ENCODE measurements around the gene MT1F. TPM values are rescaled to one million over a fixed set of nuclear protein-coding genes. Genes with fewer than 3 reads are reported as not detected.
A peak's percentile ranks its signal among the peaks of the same experiment; 100 is the strongest.

MT1F gene
- total RNA-seq, 2 donors from 2014 or later: 3.4 TPM; not detected in 1

GRCh38 chr16:56615353-56615752 is 42.4 kb upstream of the MT1F start:
- no peak overlapping the region for H3K4me3 ChIP-seq (ENCODE audit: low read length)
- no peaks in the 10 kb centered on the region for H3K9me3 Mint-ChIP-seq
- no peak for TF ChIP-seq CTCF (conservative IDR thresholded peaks at IDR 0.05)
- H3K4me3 Mint-ChIP-seq: no peak overlapping the region
- H3K27me3 Mint-ChIP-seq (ENCODE audit: insufficient read depth): peaks cover 89% of the 10 kb centered on the region
- 80 to 83% methylated on average over 1 to 2 of the region's 3 CpGs for WGBS, 2 experiments (ENCODE audit: insufficient coverage in 1 of 2, insufficient read length in 1 of 2)
- no peak for DNase-seq
- H3K27ac ChIP-seq (ENCODE audit: low read depth, low read length): no peak overlapping the region
- no peaks in the 10 kb centered on the region for H3K9me3 ChIP-seq (ENCODE audit: control insufficient read depth, low read length)
- H3K4me1 Mint-ChIP-seq: peaks cover 7% of the 10 kb centered on the region
- H3K9ac ChIP-seq (ENCODE audit: extremely low read depth, low read length, poor library complexity, severe bottlenecking): no peak overlapping the region
- no peaks in the 10 kb centered on the region for H3K36me3 ChIP-seq (ENCODE audit: control insufficient read depth, insufficient read depth, low read length)
- no peaks in the 10 kb centered on the region for H3K4me1 ChIP-seq (ENCODE audit: control insufficient read depth, insufficient read depth, low read length)
- no peaks in the 10 kb centered on the region for H3K36me3 Mint-ChIP-seq (ENCODE audit: low read depth)
- H3K27ac Mint-ChIP-seq: no peak overlapping the region
- H3K27me3 ChIP-seq (ENCODE audit: control insufficient read depth, insufficient read depth, low read length, poor library complexity, severe bottlenecking): peaks cover 81% of the 10 kb centered on the region

GRCh38 chr16:56616608-56617211 is 41.0 kb upstream of the MT1F start:
- Mint-ChIP-seq H3K4me3 (peak overlapping the region; percentile 63), H3K27me3 (ENCODE audit: insufficient read depth) (peaks cover 81% of the 10 kb centered on the region), H3K9me3 (no peaks in the 10 kb centered on the region), H3K27ac (no peak overlapping the region), H3K36me3 (ENCODE audit: low read depth) (no peaks in the 10 kb centered on the region), H3K4me1 (peaks cover 16% of the 10 kb centered on the region)
- H3K36me3 ChIP-seq (ENCODE audit: control insufficient read depth, insufficient read depth, low read length): no peaks in the 10 kb centered on the region
- H3K9me3 ChIP-seq (ENCODE audit: control insufficient read depth, low read length): no peaks in the 10 kb centered on the region
- H3K27me3 ChIP-seq (ENCODE audit: control insufficient read depth, insufficient read depth, low read length, poor library complexity, severe bottlenecking): peaks cover 70% of the 10 kb centered on the region
- no peak for DNase-seq
- no peak overlapping the region for H3K9ac ChIP-seq (ENCODE audit: extremely low read depth, low read length, poor library complexity, severe bottlenecking)
- H3K4me1 ChIP-seq (ENCODE audit: control insufficient read depth, insufficient read depth, low read length): no peaks in the 10 kb centered on the region
- H3K27ac ChIP-seq (ENCODE audit: low read depth, low read length): no peak overlapping the region
- no peak for TF ChIP-seq CTCF (conservative IDR thresholded peaks at IDR 0.05)
- peak overlapping the region; percentile 59 for H3K4me3 ChIP-seq (ENCODE audit: low read length)
- WGBS, 2 experiments (ENCODE audit: insufficient coverage in 1 of 2, insufficient read length in 1 of 2): 39 to 46% methylated on average over 20 to 23 of the region's 23 CpGs

GRCh38 chr16:56617212-56618085 is 40.3 kb upstream of the MT1F start:
- H3K9ac ChIP-seq (ENCODE audit: extremely low read depth, low read length, poor library complexity, severe bottlenecking): no peak overlapping the region
- Mint-ChIP-seq H3K4me3 (peak overlapping the region; percentile 63), H3K4me1 (peaks cover 22% of the 10 kb centered on the region), H3K27me3 (ENCODE audit: insufficient read depth) (peaks cover 82% of the 10 kb centered on the region), H3K9me3 (no peaks in the 10 kb centered on the region), H3K36me3 (ENCODE audit: low read depth) (no peaks in the 10 kb centered on the region), H3K27ac (no peak overlapping the region)
- no peaks in the 10 kb centered on the region for H3K4me1 ChIP-seq (ENCODE audit: control insufficient read depth, insufficient read depth, low read length)
- 12 to 14% methylated on average over 20 to 40 of the region's 41 CpGs for WGBS, 2 experiments (ENCODE audit: insufficient coverage in 1 of 2, insufficient read length in 1 of 2)
- peak overlapping the region; percentile 59 for H3K4me3 ChIP-seq (ENCODE audit: low read length)
- no peak for TF ChIP-seq CTCF (conservative IDR thresholded peaks at IDR 0.05)
- peaks cover 70% of the 10 kb centered on the region for H3K27me3 ChIP-seq (ENCODE audit: control insufficient read depth, insufficient read depth, low read length, poor library complexity, severe bottlenecking)
- no peak overlapping the region for H3K27ac ChIP-seq (ENCODE audit: low read depth, low read length)
- no peaks in the 10 kb centered on the region for H3K36me3 ChIP-seq (ENCODE audit: control insufficient read depth, insufficient read depth, low read length)
- peak; percentile 85 for DNase-seq
- no peaks in the 10 kb centered on the region for H3K9me3 ChIP-seq (ENCODE audit: control insufficient read depth, low read length)

All from endodermal cell (in vitro differentiated cells).